IPS DF 6.9 (cell line): ENCODE results near the gene CNPY1.
A peak's percentile ranks its signal among the peaks of the same experiment; 100 is the strongest.

Experiments used
- DNase-seq: peaks from one replicate; pipeline ENCODE4 v3.0.0-alpha.2; 2013; ENCODE audit warnings: low read depth, low spot score
- H3K27ac ChIP-seq: one replicate; pipeline ENCODE4 v1.5.1; 2013; ENCODE audit warnings: low read length, control low read depth
- H3K27me3 ChIP-seq: 2 replicates; pipeline ENCODE4 v1.6.1; 2013; ENCODE audit warnings: mild to moderate bottlenecking, low read length; ENCODE audit not compliant: control insufficient read depth, insufficient read depth
- H3K36me3 ChIP-seq: 2 replicates; pipeline ENCODE4 v1.6.1; 2013; ENCODE audit warnings: low read length; ENCODE audit not compliant: control insufficient read depth, insufficient read depth
- H3K4me1 ChIP-seq: 2 replicates; pipeline ENCODE4 v1.6.1; 2013; ENCODE audit warnings: low read length; ENCODE audit not compliant: control insufficient read depth, insufficient read depth
- H3K4me3 ChIP-seq: 2 replicates; pipeline ENCODE4 v1.5.1; 2013; ENCODE audit warnings: mild to moderate bottlenecking, low read length
- H3K9me3 ChIP-seq: 2 replicates; pipeline ENCODE4 v1.6.1; 2013; ENCODE audit warnings: low read length, inconsistent platforms; ENCODE audit not compliant: control insufficient read depth, insufficient read depth
- WGBS: extraction: QIAGEN DNeasy Blood & Tissue Kit; methylation state at CpG from one replicate; pipeline ENCODE4 v1.1.7; 2013; ENCODE audit warnings: mixed read lengths, missing lambda C conversion rate; ENCODE audit not compliant: insufficient read length, insufficient coverage; 5-methylcytosine and 5-hydroxymethylcytosine counted together

CNPY1 gene

GRCh38 chr7:155533827-155534690 lies 12.3 kb downstream of the CNPY1 start:
- Histone ChIP-seq H3K4me3 (no peak overlapping the region), H3K27me3 (peaks cover 45% of the 10 kb centered on the region)
- peak; percentile 41 for DNase-seq

DNA sequence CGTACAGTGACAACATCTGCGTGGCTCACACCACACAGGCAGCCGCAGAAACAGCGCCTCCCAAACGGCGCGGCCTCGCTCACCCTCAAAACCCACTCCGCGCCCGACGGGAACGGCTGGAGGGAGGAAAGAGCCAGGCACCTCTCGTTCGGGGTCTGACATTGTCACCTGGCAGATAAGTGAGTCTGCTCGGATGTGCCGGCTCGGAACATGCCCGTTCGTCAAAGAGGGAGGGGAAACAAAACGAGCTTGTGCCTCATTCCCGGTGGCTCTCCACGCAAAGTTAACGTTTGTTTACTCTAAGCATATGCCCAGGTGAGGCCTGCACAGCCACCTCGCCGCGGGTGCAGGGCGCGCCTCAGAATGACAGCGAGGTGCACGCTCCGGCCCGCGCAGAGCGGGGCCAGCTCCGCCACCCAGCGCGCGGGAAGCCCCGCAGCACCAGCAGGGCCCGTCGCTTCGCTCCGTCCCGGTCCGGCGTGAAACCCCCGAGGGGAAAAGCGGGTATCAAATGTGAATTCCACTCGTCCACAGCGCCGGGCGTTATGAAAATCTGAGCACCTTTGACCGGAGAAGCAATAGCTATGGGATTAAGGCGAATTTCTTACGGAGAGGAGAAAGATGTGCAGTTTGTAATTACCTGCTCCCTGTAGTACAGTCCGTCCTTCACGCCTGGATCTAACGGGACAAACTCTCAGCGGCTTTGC lies 13.1 kb downstream of the CNPY1 start:
- H3K4me3 ChIP-seq = no peak overlapping the region
- no CpG with 5 or more reads among the region's 60 CpGs for WGBS

More at GRCh38 chr7:155533827-155534690, 12.3 kb downstream of the CNPY1 start:
- Histone ChIP-seq H3K27ac (no peak overlapping the region), H3K36me3 (no peaks in the 10 kb centered on the region), H3K4me1 (peaks cover 2% of the 10 kb centered on the region; the same call in 1 of the 2 replicates), H3K9me3 (no peaks in the 10 kb centered on the region)
- no CpG with 5 or more reads among the region's 27 CpGs for WGBS

GRCh38 chr7:155532792-155533119 lies 13.6 kb downstream of the CNPY1 start:
- no CpG with 5 or more reads among the region's 14 CpGs for WGBS
- Histone ChIP-seq H3K4me1 (peaks cover 2% of the 10 kb centered on the region; the same call in 1 of the 2 replicates), H3K27me3 (peaks cover 45% of the 10 kb centered on the region), H3K9me3 (no peaks in the 10 kb centered on the region), H3K36me3 (no peaks in the 10 kb centered on the region), H3K4me3 (no peak overlapping the region), H3K27ac (no peak overlapping the region)
- no peak for DNase-seq

More for the DNA sequence above, 13.1 kb downstream of the CNPY1 start:
- Histone ChIP-seq H3K4me1 (peaks cover 2% of the 10 kb centered on the region; the same call in 1 of the 2 replicates), H3K27me3 (peaks cover 45% of the 10 kb centered on the region), H3K27ac (no peak overlapping the region), H3K9me3 (no peaks in the 10 kb centered on the region), H3K36me3 (no peaks in the 10 kb centered on the region)
- DNase-seq = no peak

GRCh38 chr7:155531681-155532080 lies 14.7 kb downstream of the CNPY1 start:
- Histone ChIP-seq H3K9me3 (no peaks in the 10 kb centered on the region), H3K36me3 (no peaks in the 10 kb centered on the region), H3K27me3 (peaks cover 45% of the 10 kb centered on the region), H3K4me3 (no peak overlapping the region), H3K4me1 (peaks cover 2% of the 10 kb centered on the region; the same call in 1 of the 2 replicates), H3K27ac (no peak overlapping the region)
- no CpG with 5 or more reads among the region's 9 CpGs for WGBS
- DNase-seq = no peak

GRCh38 chr7:155530601-155531000 lies 15.8 kb downstream of the CNPY1 start:
- Histone ChIP-seq H3K4me3 (no peak overlapping the region), H3K9me3 (no peaks in the 10 kb centered on the region), H3K27me3 (peaks cover 43% of the 10 kb centered on the region), H3K27ac (no peak overlapping the region), H3K36me3 (no peaks in the 10 kb centered on the region), H3K4me1 (peaks cover 2% of the 10 kb centered on the region; the same call in 1 of the 2 replicates)
- WGBS = no CpG with 5 or more reads among the region's 6 CpGs
- no peak for DNase-seq

- Histone ChIP-seq H3K36me3 (no peaks in the 10 kb centered on the region), H3K27me3 (peaks cover 36% of the 10 kb centered on the region), H3K4me3 (no peak overlapping the region), H3K27ac (no peak overlapping the region), H3K9me3 (no peaks in the 10 kb centered on the region), H3K4me1 (peaks cover 2% of the 10 kb centered on the region; the same call in 1 of the 2 replicates)
- DNase-seq = no peak
- no CpG with 5 or more reads among the region's 11 CpGs for WGBS
These were observed 16.5 kb downstream of the CNPY1 start for GRCh38 chr7:155529845-155530244.

GRCh38 chr7:155529346-155529745 lies 17.0 kb downstream of the CNPY1 start:
- H3K36me3 ChIP-seq = no peaks in the 10 kb centered on the region
- no peaks in the 10 kb centered on the region for H3K9me3 ChIP-seq
- H3K27me3 ChIP-seq = peaks cover 35% of the 10 kb centered on the region
- WGBS = no CpG with 5 or more reads among the region's 4 CpGs
- H3K4me3 ChIP-seq = no peak overlapping the region
- DNase-seq = no peak
- H3K4me1 ChIP-seq = peaks cover 2% of the 10 kb centered on the region; the same call in 1 of the 2 replicates
- H3K27ac ChIP-seq = no peak overlapping the region

- Histone ChIP-seq H3K27ac (no peak overlapping the region), H3K9me3 (no peaks in the 10 kb centered on the region), H3K36me3 (no peaks in the 10 kb centered on the region), H3K4me1 (no peaks in the 10 kb centered on the region), H3K4me3 (no peak overlapping the region), H3K27me3 (peaks cover 21% of the 10 kb centered on the region)
- no peak for DNase-seq
- WGBS = no CpG with 5 or more reads among the region's 7 CpGs
These were observed 18.7 kb downstream of the CNPY1 start for GRCh38 chr7:155527664-155528063.

DNA sequence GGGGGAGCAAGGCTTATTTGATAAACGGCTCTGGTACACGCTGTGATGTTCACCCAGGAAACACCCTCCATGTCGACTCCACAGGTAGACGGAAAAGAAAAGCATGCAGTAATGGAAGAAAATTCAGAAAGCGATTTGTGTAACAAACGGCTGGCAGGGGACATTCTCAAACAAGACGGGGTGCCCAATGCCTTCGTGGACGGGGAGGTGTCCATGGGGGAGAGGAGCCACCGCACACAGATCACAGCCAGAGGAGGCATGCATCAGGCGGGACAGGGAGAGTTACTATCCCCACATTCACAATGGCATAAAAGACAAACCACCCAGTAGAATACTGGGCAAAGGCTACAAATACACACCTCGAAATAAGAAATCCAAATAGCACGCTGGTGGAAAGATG lies 20.1 kb downstream of the CNPY1 start:
- no peaks in the 10 kb centered on the region for H3K36me3 ChIP-seq
- no peak overlapping the region for H3K27ac ChIP-seq
- peaks cover 8% of the 10 kb centered on the region for H3K27me3 ChIP-seq
- no peaks in the 10 kb centered on the region for H3K9me3 ChIP-seq
- no peak for DNase-seq
- H3K4me3 ChIP-seq = no peak overlapping the region
- no peaks in the 10 kb centered on the region for H3K4me1 ChIP-seq
- no CpG with 5 or more reads among the region's 13 CpGs for WGBS

DNA sequence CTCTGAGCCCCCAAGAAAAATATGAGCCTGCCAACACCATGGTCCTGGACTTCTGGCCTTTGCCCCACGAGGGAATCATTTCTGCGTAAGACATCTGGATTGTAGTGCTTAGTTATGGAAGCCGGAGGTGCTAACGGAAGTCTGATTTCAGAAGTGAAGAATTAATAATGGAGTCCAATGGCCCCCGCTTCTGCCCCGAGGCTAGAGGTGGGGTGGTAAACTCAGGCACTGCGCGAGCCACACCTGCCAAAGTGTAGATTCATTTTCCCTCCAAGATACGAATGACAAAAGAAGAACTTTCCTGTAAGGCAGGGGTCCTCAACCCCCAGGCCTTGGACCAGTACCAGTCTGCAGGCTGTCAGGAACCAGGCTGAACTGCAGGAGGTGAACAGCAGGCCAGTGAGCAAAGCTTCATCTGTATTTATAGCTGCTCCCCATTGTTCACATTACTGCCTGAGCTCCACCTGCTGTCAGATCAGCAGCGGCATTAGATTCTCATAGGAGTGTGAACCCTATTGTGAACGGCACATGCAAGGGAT lies 22.3 kb downstream of the CNPY1 start:
- Histone ChIP-seq H3K36me3 (no peaks in the 10 kb centered on the region), H3K27ac (no peak overlapping the region), H3K4me3 (no peak overlapping the region), H3K9me3 (no peaks in the 10 kb centered on the region), H3K27me3 (no peaks in the 10 kb centered on the region), H3K4me1 (no peaks in the 10 kb centered on the region)
- DNase-seq = no peak
- WGBS = no CpG with 5 or more reads among the region's 11 CpGs
